HG03469 (cell line): ENCODE measurements around the gene KDM1B.

Source experiments
- ATAC-seq: cut with Tn5 transposase; IDR thresholded peaks from one replicate; pipeline ENCODE4 v1.9.1; 2021; ENCODE audit warnings: mild to moderate bottlenecking, moderate library complexity, moderate number of reproducible peaks; ENCODE audit not compliant: unreplicated experiment

Gene KDM1B, protein sequence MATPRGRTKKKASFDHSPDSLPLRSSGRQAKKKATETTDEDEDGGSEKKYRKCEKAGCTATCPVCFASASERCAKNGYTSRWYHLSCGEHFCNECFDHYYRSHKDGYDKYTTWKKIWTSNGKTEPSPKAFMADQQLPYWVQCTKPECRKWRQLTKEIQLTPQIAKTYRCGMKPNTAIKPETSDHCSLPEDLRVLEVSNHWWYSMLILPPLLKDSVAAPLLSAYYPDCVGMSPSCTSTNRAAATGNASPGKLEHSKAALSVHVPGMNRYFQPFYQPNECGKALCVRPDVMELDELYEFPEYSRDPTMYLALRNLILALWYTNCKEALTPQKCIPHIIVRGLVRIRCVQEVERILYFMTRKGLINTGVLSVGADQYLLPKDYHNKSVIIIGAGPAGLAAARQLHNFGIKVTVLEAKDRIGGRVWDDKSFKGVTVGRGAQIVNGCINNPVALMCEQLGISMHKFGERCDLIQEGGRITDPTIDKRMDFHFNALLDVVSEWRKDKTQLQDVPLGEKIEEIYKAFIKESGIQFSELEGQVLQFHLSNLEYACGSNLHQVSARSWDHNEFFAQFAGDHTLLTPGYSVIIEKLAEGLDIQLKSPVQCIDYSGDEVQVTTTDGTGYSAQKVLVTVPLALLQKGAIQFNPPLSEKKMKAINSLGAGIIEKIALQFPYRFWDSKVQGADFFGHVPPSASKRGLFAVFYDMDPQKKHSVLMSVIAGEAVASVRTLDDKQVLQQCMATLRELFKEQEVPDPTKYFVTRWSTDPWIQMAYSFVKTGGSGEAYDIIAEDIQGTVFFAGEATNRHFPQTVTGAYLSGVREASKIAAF

DNA sequence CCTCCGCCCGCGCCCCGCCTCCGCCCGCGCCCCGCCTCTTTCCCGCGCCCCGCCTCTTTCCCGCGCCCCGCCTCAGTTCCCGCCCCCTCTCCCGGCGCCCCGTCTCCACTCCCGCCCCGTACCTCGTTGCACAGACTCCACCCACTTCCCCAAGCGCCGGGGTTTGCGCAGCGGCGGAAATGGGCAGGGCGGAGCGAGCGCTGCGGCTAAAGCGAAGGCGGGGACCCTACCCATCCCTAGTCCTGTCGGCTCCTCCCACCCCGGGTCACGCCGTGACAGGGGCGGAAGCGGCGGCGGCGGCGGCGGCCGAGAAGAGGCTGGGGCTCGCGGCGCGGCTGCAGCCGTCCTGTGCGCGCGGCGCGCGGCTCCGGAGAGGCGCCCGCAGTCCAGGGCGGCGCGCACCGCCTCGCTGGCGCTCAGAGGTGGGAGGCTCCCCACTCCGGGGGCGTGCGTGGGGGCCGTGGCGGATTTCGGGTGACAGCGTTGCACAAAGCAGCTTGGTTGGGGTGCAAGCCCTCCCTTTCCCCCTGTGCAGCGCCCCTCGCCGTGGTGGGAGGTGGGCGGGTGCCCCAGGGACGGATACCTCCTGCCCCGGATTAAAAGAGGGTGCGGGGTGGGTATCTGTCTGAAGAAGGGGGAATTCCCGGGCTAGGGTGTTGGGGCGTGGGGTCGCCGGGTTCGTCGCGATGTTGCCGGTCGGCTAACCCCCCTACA is at the start of gene KDM1B:
Gene KDM1B, plus strand, starts transcription at position 273 of the 714 bp plus-strand sequence. CDS start 4,474 bp downstream, outside the sequence.
- ATAC-seq = peak; percentile 79

- ATAC-seq = no peak
Measured at GRCh38 chr6:18107061-18107460, 48.2 kb upstream of the KDM1B start.

GRCh38 chr6:18110162-18110561 is 45.1 kb upstream of the KDM1B start:
- ATAC-seq = no peak

DNA sequence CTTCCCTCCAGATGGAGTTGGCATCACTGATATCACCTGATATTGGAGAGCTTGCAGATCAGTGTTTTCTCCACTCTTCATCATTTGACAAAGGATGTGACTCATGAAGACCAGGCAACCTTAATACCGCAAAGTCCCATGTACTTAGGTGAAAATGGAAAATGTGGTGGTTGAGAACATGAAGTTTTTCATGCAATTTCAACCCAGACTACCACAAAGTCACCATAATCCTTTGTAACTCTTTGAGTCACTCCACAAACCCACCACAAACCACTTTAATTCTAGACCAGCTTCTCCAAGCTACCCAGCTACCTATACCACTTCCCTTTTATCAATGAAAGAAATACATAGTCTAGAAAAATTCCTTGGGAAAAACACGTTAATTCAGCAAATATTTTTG is 39.9 kb upstream of the KDM1B start:
- ATAC-seq = no peak

DNA sequence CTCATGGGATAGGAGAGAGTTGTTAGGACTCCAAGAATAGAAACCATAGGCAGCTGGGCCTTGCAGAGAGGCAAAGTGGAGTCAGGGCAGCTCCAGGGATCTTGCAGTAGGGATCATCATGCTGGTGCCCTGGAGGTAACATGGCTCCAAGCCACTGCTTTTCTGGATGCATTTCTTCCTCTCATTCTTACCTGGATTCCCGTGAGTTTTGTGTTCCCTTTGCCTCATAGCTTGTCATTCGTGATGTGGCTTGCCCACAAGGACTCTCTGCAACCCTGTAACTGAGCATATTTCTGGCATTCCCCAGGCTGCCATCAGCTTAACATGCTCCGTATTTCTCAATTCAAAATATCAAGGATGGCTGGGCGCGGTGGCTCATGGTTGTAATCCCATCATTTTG is 38.1 kb upstream of the KDM1B start:
- ATAC-seq = no peak

- ATAC-seq = no peak
Measured at GRCh38 chr6:18118330-18118729, 36.9 kb upstream of the KDM1B start.

GRCh38 chr6:18119236-18119635 is 36.0 kb upstream of the KDM1B start:
- no peak for ATAC-seq

DNA sequence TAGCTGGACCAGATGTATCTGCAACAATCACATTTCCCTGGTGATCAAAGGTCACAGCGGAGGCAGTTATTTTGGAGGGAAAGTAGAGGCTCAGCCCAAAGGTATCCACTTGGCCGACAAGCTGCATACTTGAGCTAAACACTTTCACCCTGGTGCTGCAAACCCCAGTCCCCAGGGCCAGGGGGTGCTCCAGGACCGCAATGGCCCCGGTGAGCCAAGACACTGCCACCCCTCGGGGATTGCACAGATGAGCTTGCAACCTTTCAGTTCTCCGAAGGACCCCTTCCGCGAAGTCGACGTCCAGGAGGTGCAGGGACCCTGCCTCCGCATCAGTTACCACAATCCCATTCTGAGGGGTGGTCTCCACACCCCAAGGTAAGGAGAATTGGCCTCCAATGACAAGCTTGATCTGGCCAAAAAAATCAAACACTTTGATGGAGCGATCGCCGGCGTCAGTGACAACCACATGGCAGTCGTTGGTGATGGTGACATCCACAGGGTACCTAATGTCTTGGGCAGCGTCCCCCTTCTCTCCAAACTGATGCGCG is 33.6 kb upstream of the KDM1B start:
- no peak for ATAC-seq

DNA sequence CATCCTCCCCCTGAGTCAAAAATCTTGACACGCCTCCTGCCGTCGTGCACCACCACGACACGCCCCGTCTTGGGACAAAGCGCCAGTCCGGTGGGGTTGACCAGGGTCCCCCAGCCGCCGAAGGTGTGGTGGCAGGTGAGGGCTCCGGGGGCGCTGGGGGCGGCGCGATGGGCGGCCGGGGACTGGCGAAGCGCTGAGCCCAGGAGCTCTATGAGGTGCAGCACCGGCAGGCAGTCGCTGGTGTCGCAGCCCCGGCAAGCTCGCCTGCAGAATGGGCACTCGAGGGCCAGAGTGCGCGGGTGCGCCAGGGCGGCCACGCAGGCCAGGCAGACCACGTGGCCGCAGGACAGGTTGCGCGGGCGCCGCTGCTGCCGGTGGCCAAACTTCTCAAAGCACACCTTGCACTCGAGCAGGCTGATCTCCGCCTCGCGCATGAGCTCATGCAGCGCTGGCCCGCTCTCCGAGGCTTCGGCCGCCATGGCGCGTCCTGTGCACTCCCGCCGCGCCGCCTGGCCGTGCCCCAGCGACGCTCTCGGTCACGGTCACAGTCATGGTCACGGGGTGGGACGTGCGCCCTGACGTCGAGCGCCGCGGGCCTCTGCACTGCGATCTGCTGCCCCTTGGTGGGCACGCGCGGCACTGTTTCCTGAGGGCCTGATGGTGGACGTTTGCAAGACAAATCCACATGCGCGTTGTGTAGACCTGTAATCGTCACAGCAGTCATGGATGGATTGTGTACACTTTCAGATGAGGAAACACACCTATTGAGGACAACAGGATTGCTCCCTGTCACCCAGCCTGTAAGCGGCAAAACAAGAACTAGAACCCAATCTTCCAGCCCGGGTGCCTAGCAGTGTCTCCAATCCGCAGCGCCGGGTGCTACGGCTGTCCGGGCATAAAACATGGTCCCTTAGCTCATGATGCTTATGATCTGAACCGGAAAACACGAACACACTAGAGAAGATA is 32.8 kb upstream of the KDM1B start, which contains the start of gene NHLRC1:
Gene NHLRC1, minus strand, starts transcription at position 550 of the 966 bp plus-strand sequence. Its CDS starts 71 bp downstream, at position 479.
- peak; percentile 96 for ATAC-seq

DNA sequence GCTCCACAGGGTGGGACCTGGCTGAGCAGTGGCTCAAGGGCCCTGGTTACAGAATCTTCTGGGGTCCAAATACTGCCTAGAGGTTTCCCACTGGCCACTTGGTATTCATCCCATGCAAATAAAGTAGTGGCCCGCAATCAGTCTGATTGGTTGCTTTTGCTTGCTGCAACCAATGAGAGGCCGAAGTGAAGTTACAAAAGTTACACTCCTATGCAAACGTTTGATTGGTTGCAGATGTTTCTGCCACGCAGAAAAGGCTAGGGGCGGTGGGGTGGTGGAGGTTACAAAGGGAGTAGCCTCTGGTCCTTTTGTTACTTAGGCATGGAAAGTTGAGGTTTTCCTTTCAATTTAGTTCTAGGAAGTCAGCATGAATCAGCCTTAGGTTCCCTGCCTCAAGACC is 29.1 kb upstream of the KDM1B start:
- ATAC-seq = no peak

DNA sequence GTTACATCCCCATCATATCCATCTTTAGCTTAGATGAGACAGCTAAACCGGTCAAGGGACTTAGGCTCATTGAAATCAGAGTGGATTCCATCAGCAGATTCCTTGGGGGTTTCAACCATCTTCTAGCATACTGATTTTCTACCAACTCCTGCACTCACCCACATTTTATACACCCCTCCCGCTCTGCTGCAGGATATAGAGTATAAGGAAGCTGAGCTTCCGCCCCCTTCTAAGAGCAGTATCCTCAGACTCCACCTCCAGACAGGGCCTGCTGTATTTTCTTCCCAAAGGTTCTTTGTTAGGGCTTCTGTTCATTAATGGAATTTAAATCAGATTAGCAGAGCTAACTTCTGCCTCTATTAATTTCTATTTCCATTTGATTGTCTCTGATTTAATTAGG is 22.9 kb upstream of the KDM1B start:
- ATAC-seq = no peak

- no peak for ATAC-seq
Measured at GRCh38 chr6:18135171-18135570, 20.1 kb upstream of the KDM1B start.

- no peak for ATAC-seq
Measured at GRCh38 chr6:18136260-18136659, 19.0 kb upstream of the KDM1B start.

DNA sequence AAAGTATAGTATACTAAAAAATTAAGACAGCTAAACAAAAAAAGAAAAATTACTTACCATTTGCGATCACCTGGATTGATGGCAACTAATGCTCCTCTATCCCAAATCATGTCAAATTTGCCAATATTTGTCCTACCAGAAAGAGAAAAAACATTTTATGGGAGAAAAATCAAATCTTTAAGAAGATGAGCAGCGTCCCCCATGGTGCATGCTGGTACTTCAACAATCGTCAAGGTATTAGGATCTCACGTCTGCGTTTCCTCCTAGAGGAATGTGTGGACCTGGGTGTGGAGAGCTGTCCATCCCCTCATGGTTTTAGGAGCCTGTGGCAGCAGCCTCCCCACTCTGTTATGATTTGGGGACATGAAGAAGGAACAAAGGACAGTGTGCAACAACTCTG is 16.3 kb upstream of the KDM1B start:
- no peak for ATAC-seq

GRCh38 chr6:18139935-18140621 is 15.1 kb upstream of the KDM1B start:
- ATAC-seq = no peak

DNA sequence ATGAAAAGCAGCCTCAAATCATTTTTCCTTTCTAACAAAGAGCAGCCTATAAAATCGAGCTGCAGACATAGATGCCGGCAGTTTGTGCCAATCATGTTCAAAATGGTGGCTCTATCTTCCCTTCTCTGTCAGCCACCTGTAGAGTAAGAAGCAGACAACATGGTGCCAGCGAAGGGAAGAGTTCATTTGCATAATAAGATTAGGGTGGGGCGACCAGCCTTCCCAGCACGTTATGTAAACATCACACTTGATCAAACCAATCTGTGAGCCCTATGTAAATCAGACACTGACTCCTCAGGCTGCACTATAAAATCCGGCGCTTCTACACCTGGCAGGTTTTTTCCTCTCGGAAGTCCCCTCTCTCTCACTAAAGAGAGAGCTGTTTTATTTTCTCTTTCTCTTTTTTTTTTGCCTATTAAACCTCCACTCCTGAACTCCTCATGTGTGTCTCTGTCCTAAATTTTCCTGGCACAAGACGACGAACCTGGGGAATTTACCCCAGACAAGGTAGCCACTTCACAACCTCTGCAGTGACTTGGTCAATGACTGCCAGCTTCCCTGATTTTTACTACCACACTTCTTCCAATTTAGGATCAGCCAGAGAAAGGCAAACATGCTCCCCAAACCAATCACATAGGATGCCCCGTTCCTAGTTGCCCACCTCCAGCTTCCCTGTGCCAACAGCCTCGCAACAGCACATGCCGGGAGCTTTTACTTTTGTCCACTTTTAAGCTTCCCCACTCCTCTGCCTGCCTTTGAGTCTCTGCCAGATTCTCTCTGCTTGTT is 13.2 kb upstream of the KDM1B start:
- no peak for ATAC-seq

DNA sequence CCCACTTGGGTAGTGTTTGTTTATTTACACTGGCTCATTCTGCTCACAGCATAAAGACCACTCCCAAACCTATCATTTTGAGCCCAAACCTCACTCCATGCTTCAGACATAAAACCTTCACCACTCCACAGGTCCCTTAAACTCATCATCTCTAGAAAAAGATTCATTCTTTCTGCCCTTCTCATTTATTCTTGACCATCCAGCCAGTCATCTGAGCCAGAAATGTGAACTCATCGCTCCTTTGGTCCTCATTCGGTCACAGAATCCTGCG is 12.7 kb upstream of the KDM1B start:
- no peak for ATAC-seq

- no peak for ATAC-seq
Measured at GRCh38 chr6:18147160-18147559, 8.1 kb upstream of the KDM1B start.

DNA sequence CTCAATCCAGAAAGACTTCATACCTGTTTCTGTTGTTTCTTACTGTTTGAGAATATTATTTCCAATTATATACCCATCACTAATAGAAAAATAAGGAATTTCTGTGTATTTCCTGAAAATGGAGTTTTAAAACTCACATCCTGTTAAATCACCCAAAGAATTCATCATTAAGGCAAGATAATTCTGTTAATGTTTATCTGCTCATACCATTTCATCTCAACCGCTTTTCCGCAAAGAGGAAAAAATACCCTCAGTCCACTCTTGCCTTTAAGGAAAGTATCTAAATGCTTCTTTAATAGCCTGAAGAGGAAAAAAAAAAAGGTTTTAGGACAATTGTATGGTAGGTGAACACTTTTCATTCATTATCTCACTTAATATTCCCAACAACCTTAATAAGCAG is 7.6 kb upstream of the KDM1B start:
- no peak for ATAC-seq
